ENCODE results near the gene ADCK2. TPM values are rescaled to one million over a fixed set of nuclear protein-coding genes. Genes with fewer than 3 reads are reported as not detected.

The ADCK2 gene
- total RNA-seq, 1 donor from 2014 or later = 7.8 TPM

DNA sequence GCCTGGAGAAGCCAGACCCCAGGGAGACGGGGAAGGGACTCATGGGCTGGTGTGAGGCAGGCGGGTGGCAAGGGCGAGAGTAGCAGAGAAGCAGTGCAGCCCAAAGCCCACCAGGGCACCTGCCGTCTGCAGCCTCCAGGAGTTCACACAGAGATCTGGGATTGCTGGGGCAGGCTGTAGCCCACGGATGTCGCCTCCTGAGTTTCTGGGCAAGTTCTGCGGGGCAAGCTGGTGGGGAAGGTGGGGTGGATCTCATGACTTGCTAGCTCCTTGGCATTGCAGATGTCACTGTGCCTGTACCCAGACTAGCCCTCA is 6.0 kb downstream of the ADCK2 start:
- no peak overlapping the region for H3K27ac ChIP-seq
- Mint-ChIP-seq H3K27me3 (ENCODE audit: insufficient read depth, low read depth) (peaks cover 12% of the 10 kb centered on the region), H3K9me3 (no peaks in the 10 kb centered on the region), H3K36me3 (no peaks in the 10 kb centered on the region), H3K4me3 (no peak overlapping the region), H3K4me1 (peaks cover 14% of the 10 kb centered on the region), H3K27ac (no peak overlapping the region)
- H3F3A ChIP-seq (ENCODE audit: low read depth) = peaks cover 17% of the 10 kb centered on the region
- H4K20me1 ChIP-seq (ENCODE audit: low read depth) = no peaks in the 10 kb centered on the region
- no peak overlapping the region for H2AFZ ChIP-seq (replicated peaks)
- H3K4me3 ChIP-seq = no peak overlapping the region
- no peak overlapping the region for H3K4me2 ChIP-seq
- no peak overlapping the region for H3K9ac ChIP-seq
- no peak for DNase-seq (ENCODE audit: low spot score)
- H3K4me1 ChIP-seq = peaks cover 8% of the 10 kb centered on the region
- no peaks in the 10 kb centered on the region for H3K9me3 ChIP-seq (ENCODE audit: low read depth)
- TF ChIP-seq EZH2 (IDR thresholded peaks at IDR 0.05) (no peak), EZH2phosphoT487 (IDR thresholded peaks at IDR 0.05) (no peak)
- H3K27me3 ChIP-seq = peaks cover 9% of the 10 kb centered on the region
- H3K79me2 ChIP-seq (ENCODE audit: low read depth) = no peaks in the 10 kb centered on the region
- no peaks in the 10 kb centered on the region for H3K36me3 ChIP-seq

- H3K79me2 ChIP-seq (ENCODE audit: low read depth) = no peaks in the 10 kb centered on the region
- Mint-ChIP-seq H3K36me3 (no peaks in the 10 kb centered on the region), H3K4me3 (no peak overlapping the region), H3K27ac (no peak overlapping the region), H3K27me3 (ENCODE audit: insufficient read depth, low read depth) (peaks cover 9% of the 10 kb centered on the region), H3K9me3 (no peaks in the 10 kb centered on the region), H3K4me1 (peaks cover 16% of the 10 kb centered on the region)
- no peak overlapping the region for H3K4me2 ChIP-seq
- H3K9me3 ChIP-seq (ENCODE audit: low read depth) = no peaks in the 10 kb centered on the region
- H3K4me1 ChIP-seq = peaks cover 12% of the 10 kb centered on the region
- no peaks in the 10 kb centered on the region for H3K36me3 ChIP-seq
- no peak overlapping the region for H3K9ac ChIP-seq
- H3K27ac ChIP-seq = no peak overlapping the region
- H4K20me1 ChIP-seq (ENCODE audit: low read depth) = no peaks in the 10 kb centered on the region
- H3K27me3 ChIP-seq = peaks cover 5% of the 10 kb centered on the region
- no peak overlapping the region for H3K4me3 ChIP-seq
- H2AFZ ChIP-seq (replicated peaks) = no peak overlapping the region
- DNase-seq (ENCODE audit: low spot score) = no peak
- TF ChIP-seq, protein P1, sequence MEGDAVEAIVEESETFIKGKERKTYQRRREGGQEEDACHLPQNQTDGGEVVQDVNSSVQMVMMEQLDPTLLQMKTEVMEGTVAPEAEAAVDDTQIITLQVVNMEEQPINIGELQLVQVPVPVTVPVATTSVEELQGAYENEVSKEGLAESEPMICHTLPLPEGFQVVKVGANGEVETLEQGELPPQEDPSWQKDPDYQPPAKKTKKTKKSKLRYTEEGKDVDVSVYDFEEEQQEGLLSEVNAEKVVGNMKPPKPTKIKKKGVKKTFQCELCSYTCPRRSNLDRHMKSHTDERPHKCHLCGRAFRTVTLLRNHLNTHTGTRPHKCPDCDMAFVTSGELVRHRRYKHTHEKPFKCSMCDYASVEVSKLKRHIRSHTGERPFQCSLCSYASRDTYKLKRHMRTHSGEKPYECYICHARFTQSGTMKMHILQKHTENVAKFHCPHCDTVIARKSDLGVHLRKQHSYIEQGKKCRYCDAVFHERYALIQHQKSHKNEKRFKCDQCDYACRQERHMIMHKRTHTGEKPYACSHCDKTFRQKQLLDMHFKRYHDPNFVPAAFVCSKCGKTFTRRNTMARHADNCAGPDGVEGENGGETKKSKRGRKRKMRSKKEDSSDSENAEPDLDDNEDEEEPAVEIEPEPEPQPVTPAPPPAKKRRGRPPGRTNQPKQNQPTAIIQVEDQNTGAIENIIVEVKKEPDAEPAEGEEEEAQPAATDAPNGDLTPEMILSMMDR (IDR thresholded peaks at IDR 0.05) = no peak
- TF ChIP-seq EZH2 (IDR thresholded peaks at IDR 0.05) (no peak), EZH2phosphoT487 (IDR thresholded peaks at IDR 0.05) (no peak)
- peaks cover 13% of the 10 kb centered on the region for H3F3A ChIP-seq (ENCODE audit: low read depth)
Observed at GRCh38 chr7:140679186-140679585, 6.4 kb downstream of the ADCK2 start.

DNA sequence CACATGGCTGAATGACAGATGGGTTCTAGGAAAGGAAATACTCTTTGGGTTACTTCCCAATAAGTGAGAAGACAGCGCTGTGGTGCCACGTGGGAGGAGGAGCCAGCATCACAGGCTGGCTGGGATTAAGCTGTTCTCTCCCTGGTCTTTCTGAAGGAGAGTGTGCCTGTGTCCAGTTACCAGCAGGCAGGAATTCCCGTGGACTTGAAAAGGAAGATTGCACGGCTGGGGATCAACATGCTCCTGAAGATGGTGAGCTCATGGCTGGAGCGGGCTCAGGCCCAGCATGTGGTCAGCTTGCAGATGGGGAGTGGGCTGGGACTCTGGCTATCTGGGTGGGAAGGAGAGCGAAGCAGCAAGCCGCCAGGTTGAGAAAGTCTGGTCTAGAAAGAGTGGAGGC is 8.1 kb downstream of the ADCK2 start:
- Histone ChIP-seq H3K4me1 (peaks cover 13% of the 10 kb centered on the region), H3K36me3 (no peaks in the 10 kb centered on the region), H3F3A (ENCODE audit: low read depth) (no peaks in the 10 kb centered on the region), H3K4me2 (no peak overlapping the region), H4K20me1 (ENCODE audit: low read depth) (no peaks in the 10 kb centered on the region), H3K27me3 (no peaks in the 10 kb centered on the region), H3K79me2 (ENCODE audit: low read depth) (no peaks in the 10 kb centered on the region), H3K9ac (no peak overlapping the region), H2AFZ (replicated peaks) (no peak overlapping the region), H3K9me3 (ENCODE audit: low read depth) (no peaks in the 10 kb centered on the region), H3K4me3 (no peak overlapping the region), H3K27ac (no peak overlapping the region)
- H3K4me3 Mint-ChIP-seq = no peak overlapping the region
- H3K27ac Mint-ChIP-seq = no peak overlapping the region
- H3K4me1 Mint-ChIP-seq = peaks cover 16% of the 10 kb centered on the region
- H3K9me3 Mint-ChIP-seq = no peaks in the 10 kb centered on the region
- no peak for TF ChIP-seq EZH2 (IDR thresholded peaks at IDR 0.05)
- TF ChIP-seq, protein P1 (IDR thresholded peaks at IDR 0.05) = no peak
- DNase-seq (ENCODE audit: low spot score) = no peak
- H3K36me3 Mint-ChIP-seq = no peaks in the 10 kb centered on the region
- H3K27me3 Mint-ChIP-seq (ENCODE audit: insufficient read depth, low read depth) = peaks cover 4% of the 10 kb centered on the region

GRCh38 chr7:140681766-140682165 is 9.0 kb downstream of the ADCK2 start:
- no peak overlapping the region for H3K27ac Mint-ChIP-seq
- Histone ChIP-seq H4K20me1 (ENCODE audit: low read depth) (no peaks in the 10 kb centered on the region), H3K4me2 (no peak overlapping the region), H3K27me3 (no peaks in the 10 kb centered on the region), H3K9ac (no peak overlapping the region), H3K79me2 (ENCODE audit: low read depth) (no peaks in the 10 kb centered on the region), H3K9me3 (ENCODE audit: low read depth) (no peaks in the 10 kb centered on the region), H3K36me3 (no peaks in the 10 kb centered on the region), H3K4me3 (no peak overlapping the region), H3K27ac (no peak overlapping the region), H3K4me1 (peaks cover 13% of the 10 kb centered on the region), H2AFZ (replicated peaks) (no peak overlapping the region), H3F3A (ENCODE audit: low read depth) (no peaks in the 10 kb centered on the region)
- no peak for TF ChIP-seq EZH2 (IDR thresholded peaks at IDR 0.05)
- TF ChIP-seq EZH2phosphoT487 (IDR thresholded peaks at IDR 0.05) = no peak
- TF ChIP-seq, protein P1 (IDR thresholded peaks at IDR 0.05) = no peak
- peaks cover 16% of the 10 kb centered on the region for H3K4me1 Mint-ChIP-seq
- H3K9me3 Mint-ChIP-seq = no peaks in the 10 kb centered on the region
- no peak overlapping the region for H3K4me3 Mint-ChIP-seq
- no peaks in the 10 kb centered on the region for H3K36me3 Mint-ChIP-seq
- peaks cover 4% of the 10 kb centered on the region for H3K27me3 Mint-ChIP-seq (ENCODE audit: insufficient read depth, low read depth)
- DNase-seq (ENCODE audit: low spot score) = no peak

All from neural progenitor cell (in vitro differentiated cells).